ENCODE data around the gene PIGP. TPM values are rescaled to one million over a fixed set of nuclear protein-coding genes. Genes with fewer than 3 reads are reported as not detected.
"Not testable (repeated sequence)": the region's sequence is repeated elsewhere in the genome, so short reads cannot be mapped to it uniquely, and the experiment has no call there.

The PIGP gene
- polyA plus RNA-seq, 1 donor = 25.5 TPM

GRCh38 chr21:37077403-37077802, 4.5 kb upstream of the PIGP start:
- no peak for DNase-seq

- DNase-seq = no peak
Observed at GRCh38 chr21:37076087-37076850, 3.4 kb upstream of the PIGP start.

GRCh38 chr21:37075214-37075770, 2.4 kb upstream of the PIGP start:
- DNase-seq = no peak

- DNase-seq = no peak
Observed at GRCh38 chr21:37074546-37074945, 1.7 kb upstream of the PIGP start.

- DNase-seq = no peak
Observed at GRCh38 chr21:37074197-37074510, 1.3 kb upstream of the PIGP start.

- DNase-seq = peak; percentile 54
Observed at GRCh38 chr21:37073417-37074196, 736 bp upstream of the PIGP start.

DNA sequence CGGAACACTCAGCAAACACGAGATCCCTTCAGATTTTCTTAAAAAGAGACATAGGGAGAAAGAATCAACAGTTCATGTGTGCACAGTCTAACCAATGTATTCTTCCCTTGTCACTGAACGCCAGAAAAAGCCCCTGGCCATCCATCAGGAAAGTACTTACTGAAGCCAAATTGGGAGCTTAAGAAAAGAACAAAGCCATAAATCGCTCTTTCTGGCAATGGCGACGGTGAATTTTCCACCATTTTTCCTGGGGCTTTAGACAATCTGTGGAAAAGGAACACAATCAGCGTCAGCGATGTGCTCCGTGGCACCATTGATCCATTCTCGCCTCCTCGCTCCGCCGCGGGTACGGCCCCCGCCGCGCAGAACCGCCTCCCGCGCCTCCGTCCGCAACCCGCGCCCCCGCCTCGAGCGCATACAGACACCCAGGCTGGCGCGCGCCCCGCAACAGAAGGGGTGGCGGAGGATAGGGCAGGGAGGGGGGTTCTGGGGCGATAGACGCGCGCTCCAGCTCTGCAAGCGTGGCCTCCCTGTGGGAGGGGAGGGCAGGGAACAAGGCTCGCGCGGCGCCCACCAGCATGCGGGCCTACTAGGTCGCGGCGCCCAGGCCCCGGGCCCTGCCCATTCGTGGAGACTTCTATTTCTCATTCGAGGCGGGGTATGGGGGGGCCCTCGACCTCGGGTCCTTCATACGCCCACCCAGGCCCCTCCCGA, 440 bp downstream of the PIGP start:
- peak; percentile 76 for DNase-seq

DNA sequence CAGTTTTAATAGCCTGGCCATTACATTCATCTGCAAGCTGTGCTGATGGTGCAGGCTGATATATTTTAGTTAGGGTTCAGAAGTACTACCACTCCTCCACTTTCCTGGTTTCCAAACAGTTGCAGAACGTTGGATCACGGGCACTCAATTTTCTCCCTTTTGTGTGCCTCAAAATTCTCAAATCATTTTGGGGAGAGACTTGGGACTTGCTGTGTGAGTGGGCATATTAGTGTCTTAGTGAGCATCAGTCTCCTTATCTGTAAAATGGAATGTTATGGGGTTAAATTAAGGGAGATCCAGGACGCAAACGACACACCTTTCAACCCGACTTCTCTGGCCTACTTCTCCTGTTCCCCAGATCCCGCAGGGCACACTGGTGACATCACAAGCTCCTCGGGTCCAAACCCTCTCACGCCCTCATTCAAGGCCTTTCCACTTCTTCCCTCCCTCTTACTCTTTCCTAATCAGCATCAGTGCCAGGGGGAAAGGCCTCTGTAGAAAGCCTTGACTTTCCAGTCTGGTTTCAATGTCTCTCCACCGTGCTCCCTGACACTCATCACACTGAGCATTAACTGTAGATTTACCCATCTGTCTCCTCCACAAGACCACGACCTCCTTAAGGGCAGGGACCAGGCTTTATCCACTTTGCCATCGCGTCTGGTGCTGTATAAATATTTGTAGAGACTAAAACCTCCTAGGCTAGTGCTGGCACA, 1.2 kb downstream of the PIGP start:
- DNase-seq = peak; percentile 31

- no peak for DNase-seq
Observed at GRCh38 chr21:37065561-37066177, 7.2 kb downstream of the PIGP start.

DNA sequence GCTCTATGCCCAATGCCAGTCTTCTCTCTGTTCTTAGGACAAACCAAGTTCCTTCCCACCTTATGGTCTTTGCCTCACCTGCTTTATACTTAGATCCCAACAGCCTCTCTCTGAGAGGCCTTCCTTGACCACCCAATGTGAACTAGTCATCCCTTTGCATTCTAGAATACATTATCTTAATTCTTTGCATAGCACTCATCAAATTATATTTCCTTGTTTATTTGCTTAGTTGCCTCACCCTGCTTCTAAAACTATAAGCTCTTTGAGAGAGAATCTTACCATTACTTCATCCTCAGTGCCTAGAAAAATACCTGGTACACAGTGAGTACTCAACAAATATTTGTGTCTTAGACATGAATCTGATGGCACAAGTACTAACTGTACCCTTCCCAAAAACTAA, 8.0 kb downstream of the PIGP start:
- no peak for DNase-seq

- no peak for DNase-seq
Observed at GRCh38 chr21:37063433-37063832, 9.4 kb downstream of the PIGP start.

GRCh38 chr21:37062593-37062935, 10.3 kb downstream of the PIGP start:
- DNase-seq = no peak

DNA sequence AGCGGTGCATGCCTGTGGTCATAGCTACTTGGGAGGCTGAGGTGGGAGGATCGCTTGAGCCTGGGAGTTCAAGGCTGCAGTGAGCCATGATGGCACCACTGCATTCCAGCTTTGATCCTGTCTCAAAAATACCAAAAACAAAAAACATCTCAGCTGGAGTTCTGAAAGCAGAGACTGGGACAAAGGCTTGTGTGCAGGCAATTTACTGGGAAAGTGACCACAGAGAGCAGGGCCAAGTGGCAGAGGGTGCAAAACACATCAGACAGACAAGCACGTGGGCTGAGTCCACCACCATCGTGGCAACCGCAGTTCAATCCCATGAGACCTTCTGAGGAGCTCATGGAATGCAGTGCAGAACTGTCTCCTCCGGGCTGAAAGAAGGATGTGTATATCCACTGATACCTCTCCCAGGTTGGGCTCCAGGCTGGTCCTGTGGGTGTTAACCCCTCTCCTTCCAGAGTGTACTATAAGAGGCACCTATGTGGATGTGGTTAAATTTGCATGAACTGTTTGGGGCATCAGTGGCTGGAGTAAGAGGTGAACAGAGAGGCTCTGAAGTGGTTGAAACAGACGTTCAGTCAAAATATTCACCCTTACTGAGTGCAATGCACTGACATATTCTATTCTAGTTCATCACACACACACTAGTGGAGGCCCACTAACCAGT, 10.8 kb downstream of the PIGP start:
- DNase-seq = no peak

- peak; percentile 71 for DNase-seq
Observed at GRCh38 chr21:37060296-37060695, 12.6 kb downstream of the PIGP start.

DNA sequence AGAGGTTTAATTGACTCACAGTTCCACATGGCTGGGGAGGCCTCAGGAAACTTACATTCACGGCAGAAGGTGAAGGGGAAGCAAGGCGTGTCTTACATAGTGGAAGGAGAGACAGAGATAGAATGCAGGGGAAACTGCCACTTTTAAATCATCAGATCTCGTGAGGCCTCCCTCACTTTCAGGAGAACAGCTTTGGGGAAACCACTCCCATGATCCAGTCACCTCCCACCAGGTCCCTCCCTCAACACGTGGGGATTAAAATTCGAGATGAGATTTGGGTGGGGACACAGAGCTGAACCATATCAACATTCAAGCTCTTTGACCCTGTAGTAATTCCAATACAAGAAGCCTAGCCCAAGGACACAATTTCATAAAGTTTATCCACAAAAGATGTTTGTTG, 13.7 kb downstream of the PIGP start:
- no peak for DNase-seq

DNA sequence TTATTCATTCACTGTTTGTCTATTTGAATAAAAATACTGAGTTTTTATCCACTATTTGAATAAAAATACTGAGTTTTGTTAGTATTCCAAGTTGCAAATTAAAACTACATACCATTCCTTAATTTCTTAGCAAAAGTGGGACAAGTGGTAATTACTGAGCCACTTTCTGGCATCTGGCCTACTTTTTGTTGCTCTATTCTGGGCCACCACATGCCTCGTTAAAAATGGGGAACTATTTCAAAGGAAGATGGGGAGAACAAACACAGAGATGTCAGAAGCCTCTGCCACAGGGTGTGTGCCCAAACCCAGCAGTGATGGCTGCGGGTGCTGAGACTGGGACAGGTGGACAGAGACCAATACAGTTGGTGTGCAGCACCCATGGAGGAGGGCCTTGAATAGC, 14.6 kb downstream of the PIGP start:
- DNase-seq = no peak

- DNase-seq = no peak
Observed at GRCh38 chr21:37057614-37058013, 15.3 kb downstream of the PIGP start.

- no peak for DNase-seq
Observed at GRCh38 chr21:37055271-37055855, 17.5 kb downstream of the PIGP start.

DNA sequence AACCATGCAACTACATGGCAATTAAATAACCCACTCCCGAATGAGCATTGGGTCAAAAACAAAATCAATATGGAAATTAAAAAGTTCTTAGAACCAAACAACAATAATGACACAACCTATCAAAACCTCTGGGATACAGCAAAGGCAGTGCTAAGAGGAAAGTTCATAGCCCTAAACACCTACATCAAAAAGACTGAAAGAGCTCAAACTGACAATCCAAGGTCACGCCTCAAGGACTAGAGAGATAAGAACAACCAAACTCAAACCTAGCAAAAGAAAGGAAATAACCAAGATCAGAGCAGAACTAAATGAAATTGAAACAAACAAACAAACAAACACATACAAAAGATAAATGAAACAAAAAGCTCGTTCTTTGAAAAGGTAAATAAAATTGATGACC, 23.1 kb downstream of the PIGP start:
- not testable (repeated sequence) for DNase-seq

- DNase-seq = no peak
Observed at GRCh38 chr21:37047079-37047478, 25.8 kb downstream of the PIGP start.

GRCh38 chr21:37045556-37045955, 27.3 kb downstream of the PIGP start:
- DNase-seq = no peak

All from left kidney (tissue), 2 donors.